GM23248 (cell line): ENCODE data around the gene MPZL2. TPM values are rescaled to one million over a fixed set of nuclear protein-coding genes. Genes with fewer than 3 reads are reported as not detected.

ENCODE experiments used
- DNase-seq: peaks from one replicate; pipeline ENCODE4 v3.0.0-alpha.2; 2015
- H2AFZ ChIP-seq: fragments of 200-600 bp; sonication (generic); 2 replicates; pipeline ENCODE4 v1.6.1; 2016; ENCODE audit warnings: antibody characterized with exemption
- H3F3A ChIP-seq: fragments of 200-600 bp; sonication (generic); 2 replicates; pipeline ENCODE4 v1.6.1; 2016; ENCODE audit warnings: mild to moderate bottlenecking, antibody characterized with exemption, mixed run types; ENCODE audit not compliant: insufficient read depth
- H3K27ac ChIP-seq: fragments of 200-600 bp; sonication (generic); 2 replicates; pipeline ENCODE4 v1.5.1; 2016; ENCODE audit warnings: mild to moderate bottlenecking
- H3K27me3 ChIP-seq: fragments of 200-600 bp; sonication (generic); replicated peaks from 2 replicates; pipeline ENCODE4 v1.6.1; 2016; ENCODE audit warnings: mild to moderate bottlenecking; ENCODE audit not compliant: insufficient read depth
- H3K36me3 ChIP-seq: fragments of 200-600 bp; sonication (generic); 2 replicates; pipeline ENCODE4 v1.6.1; 2016; ENCODE audit warnings: low read depth, mild to moderate bottlenecking
- H3K4me1 ChIP-seq: fragments of 200-600 bp; sonication (generic); 2 replicates; pipeline ENCODE4 v1.6.1; 2016; ENCODE audit warnings: mild to moderate bottlenecking; ENCODE audit not compliant: insufficient read depth
- H3K4me2 ChIP-seq: fragments of 200-600 bp; sonication (generic); one replicate; pipeline ENCODE4 v1.6.1; 2016; ENCODE audit warnings: mild to moderate bottlenecking; ENCODE audit not compliant: unreplicated experiment
- H3K4me3 ChIP-seq: fragments of 200-600 bp; sonication (generic); 2 replicates; pipeline ENCODE4 v1.5.1; 2016; ENCODE audit warnings: mild to moderate bottlenecking
- H3K79me2 ChIP-seq: fragments of 200-600 bp; sonication (generic); 2 replicates; pipeline ENCODE4 v1.6.1; 2016; ENCODE audit warnings: mild to moderate bottlenecking; ENCODE audit not compliant: insufficient read depth
- H3K9ac ChIP-seq: fragments of 200-600 bp; sonication (generic); 2 replicates; pipeline ENCODE4 v1.6.1; 2016; ENCODE audit warnings: mild to moderate bottlenecking
- H3K9me2 ChIP-seq: fragments of 200-600 bp; sonication (generic); 2 replicates; pipeline ENCODE4 v1.6.1; 2016; ENCODE audit warnings: mixed run types, mild to moderate bottlenecking, moderate library complexity; ENCODE audit not compliant: insufficient read depth
- H3K9me3 ChIP-seq: fragments of 200-600 bp; sonication (generic); one replicate; pipeline ENCODE4 v1.6.1; 2017; ENCODE audit warnings: low read depth
- H4K20me1 ChIP-seq: fragments of 200-600 bp; sonication (generic); 2 replicates; pipeline ENCODE4 v1.6.0; 2016; ENCODE audit not compliant: insufficient read depth
- EZH2 ChIP-seq: fragments of 200-600 bp; sonication (generic); IDR thresholded peaks from 2 replicates; pipeline ENCODE4 v1.6.1; 2018; ENCODE audit warnings: antibody characterized with exemption, mild to moderate bottlenecking; ENCODE audit not compliant: insufficient read depth, poor library complexity, severe bottlenecking
- EZH2phosphoT487 ChIP-seq: fragments of 200-600 bp; sonication (generic); IDR thresholded peaks from 2 replicates; pipeline ENCODE4 v1.6.1; 2018; ENCODE audit warnings: antibody characterized with exemption, moderate library complexity, mild to moderate bottlenecking, low read depth; ENCODE audit not compliant: insufficient read depth
- WGBS, 2 experiments: methylation state at CpG; one replicate each; pipeline ENCODE4 v1.1.6; 2015 to 2017; ENCODE audit warnings: low lambda C conversion rate in 2 of 2, low coverage in 1 of 2; ENCODE audit errors: missing lambda C conversion rate in 2 of 2; 5-methylcytosine and 5-hydroxymethylcytosine counted together
- in situ Hi-C: fragments of 300-500 bp; cut with MboI; formaldehyde crosslinking; loops from 2 replicates; pipeline ENCODE4 v1.15.0; 2020
- polyA plus RNA-seq: library from polyadenylated mRNA; unstranded; fragments of >200 nt; fragmentation: Nextera tagmentation; extraction: Ambion mirVana; gene quantifications from 2 replicates; pipeline ENCODE4 v1.2.1, GENCODE V29; 2016
- total RNA-seq: library from RNA; depleted of rRNA; stranded (reverse); fragments of >200 nt; shearing (Covaris generic); gene quantifications from 2 replicates; pipeline ENCODE4 v1.2.3, GENCODE V29; 2014

MPZL2 gene
- total and polyA plus RNA-seq, 2 experiments from 2014 or later = not detected

DNA sequence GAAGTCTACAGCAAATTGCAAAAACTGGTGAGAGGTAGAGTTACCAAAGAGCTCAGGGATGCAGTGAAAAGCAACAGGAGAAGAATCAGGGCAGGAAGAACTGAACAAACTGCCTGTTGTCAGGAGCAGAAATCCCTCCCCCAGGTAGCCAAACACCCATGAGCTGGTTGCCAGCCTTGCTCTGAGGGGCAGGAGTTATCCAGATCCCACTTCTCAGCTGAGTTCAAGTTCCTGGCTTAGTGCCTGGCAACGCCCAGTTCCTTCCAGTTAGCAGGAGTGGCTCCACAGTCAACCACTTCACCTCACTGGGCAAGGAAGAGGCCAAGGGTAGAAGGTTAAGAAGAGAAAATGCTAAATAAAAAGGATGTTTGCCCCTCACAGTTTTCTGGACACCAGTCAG is 1.9 kb upstream of the MPZL2 start:
- Histone ChIP-seq H3K36me3 (no peaks in the 10 kb centered on the region), H3K4me2 (no peak overlapping the region), H3K9ac (no peak overlapping the region), H3K9me3 (no peaks in the 10 kb centered on the region), H3K27ac (no peak overlapping the region), H3K4me1 (no peaks in the 10 kb centered on the region), H3K27me3 (peaks cover 53% of the 10 kb centered on the region), H3F3A (no peaks in the 10 kb centered on the region), H3K79me2 (no peaks in the 10 kb centered on the region), H3K9me2 (no peaks in the 10 kb centered on the region), H3K4me3 (no peak overlapping the region), H4K20me1 (no peaks in the 10 kb centered on the region), H2AFZ (no peak overlapping the region)
- no peak for DNase-seq
- 12 to 18% methylated on average over 1 of the region's 1 CpG for WGBS, 2 experiments
- in situ Hi-C loops = no loop called here
- TF ChIP-seq EZH2 (no peak), EZH2phosphoT487 (no peak)

DNA sequence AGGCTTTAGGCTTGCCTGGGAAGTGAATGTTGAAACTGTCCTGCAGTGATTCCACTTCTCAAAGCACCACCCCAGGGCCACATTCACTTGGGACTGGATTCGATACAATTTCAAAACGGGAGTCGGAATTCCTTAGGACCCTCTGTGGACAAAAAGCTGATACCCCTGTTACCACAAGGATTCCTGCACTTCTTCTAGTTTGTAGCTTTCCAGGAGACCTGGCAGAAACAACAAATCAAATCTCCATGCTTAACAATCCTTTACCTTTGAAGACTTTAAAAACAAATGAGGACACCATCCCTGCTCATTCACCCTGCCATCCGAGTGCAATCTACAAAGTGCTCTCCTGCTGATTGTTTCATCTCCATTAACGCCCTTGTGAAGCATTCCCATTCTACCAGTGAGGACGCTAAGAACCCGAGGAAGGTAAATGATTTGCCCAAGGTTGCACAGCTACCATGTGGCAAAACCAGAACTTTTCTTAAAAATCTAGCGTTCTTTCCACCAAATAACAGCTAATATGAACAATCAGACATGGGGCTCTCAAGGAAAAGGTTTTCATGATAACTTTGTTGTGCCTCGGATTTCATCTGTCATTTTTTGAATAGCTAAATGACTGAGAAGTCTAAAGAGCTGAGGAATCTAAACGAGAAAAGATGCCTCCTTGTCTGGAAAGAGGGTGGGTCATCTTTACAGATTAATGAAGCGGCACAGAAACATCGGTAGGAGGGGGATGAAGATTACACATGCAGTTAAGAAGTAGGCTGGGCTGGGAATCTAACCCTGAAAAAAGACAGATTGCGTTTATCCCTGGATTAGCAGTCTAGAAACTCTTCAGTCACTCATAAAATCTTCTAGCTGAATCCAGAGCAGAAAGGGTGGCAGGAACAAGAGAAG is 720 bp upstream of the MPZL2 start:
- no peaks in the 10 kb centered on the region for H3K36me3 ChIP-seq
- H3K27ac ChIP-seq = no peak overlapping the region
- no peak overlapping the region for H3K9ac ChIP-seq
- DNase-seq = no peak
- H3K4me1 ChIP-seq = no peaks in the 10 kb centered on the region
- no peaks in the 10 kb centered on the region for H3K9me3 ChIP-seq
- WGBS, 2 experiments = 36 to 39% methylated on average over 13 of the region's 13 CpGs
- H3K4me3 ChIP-seq = no peak overlapping the region
- H3K4me2 ChIP-seq = no peak overlapping the region
- no peak for TF ChIP-seq EZH2phosphoT487
- no peak for TF ChIP-seq EZH2
- no peaks in the 10 kb centered on the region for H3K9me2 ChIP-seq
- H4K20me1 ChIP-seq = no peaks in the 10 kb centered on the region
- no peaks in the 10 kb centered on the region for H3K79me2 ChIP-seq
- no peaks in the 10 kb centered on the region for H3F3A ChIP-seq
- in situ Hi-C loops = no loop called here
- peaks cover 53% of the 10 kb centered on the region for H3K27me3 ChIP-seq
- no peak overlapping the region for H2AFZ ChIP-seq

DNA sequence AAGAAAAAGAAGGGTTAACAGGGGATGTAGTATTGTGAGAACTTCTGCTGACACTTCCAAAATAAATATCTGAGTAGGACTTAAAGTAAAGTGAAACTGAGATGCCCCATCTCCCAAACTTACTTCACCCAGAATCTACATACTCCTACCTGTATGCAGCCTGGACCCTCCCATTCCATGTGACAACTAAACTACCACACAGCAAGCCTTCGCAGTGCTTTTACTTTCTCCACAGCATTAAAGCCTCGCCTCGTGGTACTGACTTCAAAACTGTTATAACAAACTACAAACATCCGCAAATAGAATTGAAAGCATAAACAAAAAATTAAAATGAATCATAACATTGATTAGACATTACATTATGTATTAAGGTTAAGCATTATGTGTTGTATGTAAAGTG is 985 bp downstream of the MPZL2 start:
- Histone ChIP-seq H3K4me2 (no peak overlapping the region), H3K9ac (no peak overlapping the region), H3F3A (no peaks in the 10 kb centered on the region), H3K4me1 (no peaks in the 10 kb centered on the region), H4K20me1 (no peaks in the 10 kb centered on the region), H3K4me3 (no peak overlapping the region), H3K27ac (no peak overlapping the region), H2AFZ (no peak overlapping the region), H3K9me2 (no peaks in the 10 kb centered on the region), H3K9me3 (no peaks in the 10 kb centered on the region), H3K27me3 (peaks cover 45% of the 10 kb centered on the region), H3K36me3 (no peaks in the 10 kb centered on the region), H3K79me2 (no peaks in the 10 kb centered on the region)
- DNase-seq = no peak
- in situ Hi-C loops = no loop called here
- TF ChIP-seq EZH2 (no peak), EZH2phosphoT487 (no peak)
- 73 to 79% methylated on average over 4 of the region's 4 CpGs for WGBS, 2 experiments

DNA sequence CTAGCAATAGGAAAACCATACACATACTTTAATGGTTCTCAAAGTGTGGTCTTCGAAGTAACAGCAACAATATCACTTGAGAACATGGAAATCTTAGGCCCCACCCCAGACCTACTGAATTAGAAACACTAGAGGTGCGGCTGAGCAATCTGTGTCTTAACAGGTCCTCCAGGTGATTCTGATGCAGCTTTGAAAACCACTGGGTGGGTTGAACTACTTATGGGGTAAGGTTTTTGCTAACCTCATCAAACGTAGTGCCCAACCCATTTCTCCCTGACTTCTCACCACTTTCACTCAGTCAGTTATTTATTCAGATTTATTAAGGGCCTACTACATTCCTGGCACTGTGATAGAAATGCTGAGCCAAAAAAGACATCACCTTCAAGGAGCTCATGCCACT is 3.7 kb downstream of the MPZL2 start:
- Histone ChIP-seq H3K27me3 (peaks cover 29% of the 10 kb centered on the region), H3K4me2 (no peak overlapping the region), H3F3A (no peaks in the 10 kb centered on the region), H4K20me1 (no peaks in the 10 kb centered on the region), H3K9ac (no peak overlapping the region), H3K9me2 (no peaks in the 10 kb centered on the region), H3K9me3 (no peaks in the 10 kb centered on the region), H3K4me3 (no peak overlapping the region), H3K36me3 (no peaks in the 10 kb centered on the region), H2AFZ (no peak overlapping the region), H3K27ac (no peak overlapping the region), H3K79me2 (no peaks in the 10 kb centered on the region), H3K4me1 (no peaks in the 10 kb centered on the region)
- in situ Hi-C loops = no loop called here
- DNase-seq = no peak
- TF ChIP-seq EZH2 (no peak), EZH2phosphoT487 (no peak)
- WGBS, 2 experiments = 44 to 45% methylated on average over 3 of the region's 3 CpGs
